Astrocyte (in vitro differentiated cells and primary cell): Measurements from ENCODE around the gene ARAP1. TPM values are rescaled to one million over a fixed set of nuclear protein-coding genes. Genes with fewer than 3 reads are reported as not detected.

Experiments used
- DNase-seq: peaks from one replicate; pipeline ENCODE4 v3.0.0-alpha.2; 2010; ENCODE audit warnings: low read depth
- FAIRE-seq: peaks from 2 replicates; lab custom pipeline; 2011; peaks lifted over from hg19 to GRCh38; lab: Jason Lieb, UNC
- H2AFZ ChIP-seq: 2 replicates; pipeline ENCODE4 v1.6.0; 2012; ENCODE audit warnings: low read depth, low read length, inconsistent platforms
- H3K27ac ChIP-seq: 2 replicates; pipeline ENCODE4 v1.5.1; 2011; ENCODE audit warnings: low read depth, low read length, inconsistent platforms
- H3K27me3 ChIP-seq: 2 replicates; pipeline ENCODE4 v1.6.0; 2011; ENCODE audit warnings: low read length, inconsistent platforms; ENCODE audit not compliant: insufficient read depth
- H3K36me3 ChIP-seq: 2 replicates; pipeline ENCODE4 v1.5.1; 2011; ENCODE audit warnings: low read length, inconsistent platforms; ENCODE audit not compliant: insufficient read depth
- H3K4me1 ChIP-seq: 2 replicates; pipeline ENCODE4 v1.5.1; 2011; ENCODE audit warnings: low read length, inconsistent platforms; ENCODE audit not compliant: insufficient read depth
- H3K4me2 ChIP-seq: 2 replicates; pipeline ENCODE4 v1.6.0; 2012; ENCODE audit warnings: low read length, inconsistent platforms
- H3K4me3 ChIP-seq: 2 replicates; pipeline ENCODE4 v1.5.1; 2011; ENCODE audit warnings: low read depth, mild to moderate bottlenecking, low read length, inconsistent platforms; ENCODE audit not compliant: insufficient read depth
- H3K79me2 ChIP-seq: 2 replicates; pipeline ENCODE4 v1.6.0; 2012; ENCODE audit warnings: mild to moderate bottlenecking, low read length, inconsistent platforms; ENCODE audit not compliant: insufficient read depth
- H3K9ac ChIP-seq: 2 replicates; pipeline ENCODE4 v1.6.0; 2012; ENCODE audit warnings: mild to moderate bottlenecking, low read length, inconsistent platforms
- H3K9me3 ChIP-seq: 2 replicates; pipeline ENCODE4 v1.5.1; 2012; ENCODE audit warnings: low read depth, mild to moderate bottlenecking, low read length, inconsistent platforms; ENCODE audit not compliant: insufficient read depth
- H4K20me1 ChIP-seq: 2 replicates; pipeline ENCODE4 v1.6.0; 2012; ENCODE audit warnings: low read length, inconsistent platforms; ENCODE audit not compliant: insufficient read depth
- H3K27ac Mint-ChIP-seq: one replicate; pipeline ENCODE4 v1.8.0; 2021; ENCODE audit warnings: mild to moderate bottlenecking, mixed read lengths; ENCODE audit not compliant: unreplicated experiment
- H3K27me3 Mint-ChIP-seq: one replicate; pipeline ENCODE4 v1.8.0; 2021; ENCODE audit warnings: low read depth, mixed read lengths; ENCODE audit not compliant: unreplicated experiment
- H3K36me3 Mint-ChIP-seq: one replicate; pipeline ENCODE4 v1.8.0; 2021; ENCODE audit warnings: low read depth, mixed read lengths; ENCODE audit not compliant: unreplicated experiment
- H3K4me1 Mint-ChIP-seq: one replicate; pipeline ENCODE4 v1.8.0; 2021; ENCODE audit warnings: low read depth, mixed read lengths; ENCODE audit not compliant: unreplicated experiment
- H3K4me3 Mint-ChIP-seq: one replicate; pipeline ENCODE4 v1.8.0; 2021; ENCODE audit warnings: mild to moderate bottlenecking, moderate library complexity, mixed read lengths; ENCODE audit not compliant: unreplicated experiment
- H3K9me3 Mint-ChIP-seq: one replicate; pipeline ENCODE4 v1.8.0; 2021; ENCODE audit warnings: mild to moderate bottlenecking, mixed read lengths; ENCODE audit not compliant: unreplicated experiment
- CTCF ChIP-seq: IDR thresholded peaks from 2 replicates; pipeline ENCODE4 v1.5.1; 2011; ENCODE audit warnings: low read depth, mild to moderate bottlenecking, inconsistent platforms, low read length, moderate library complexity; ENCODE audit not compliant: insufficient read depth
- EZH2 ChIP-seq: IDR thresholded peaks from 2 replicates; pipeline ENCODE4 v1.6.1; 2012; ENCODE audit warnings: mild to moderate bottlenecking, low read length, inconsistent platforms; ENCODE audit not compliant: insufficient read depth
- total RNA-seq: library from RNA; stranded (reverse); gene quantifications from 2 replicates; pipeline ENCODE4 v1.2.1, GENCODE V29; 2021

ARAP1 gene
- total RNA-seq, 1 donor from 2014 or later: 31.9 TPM

DNA sequence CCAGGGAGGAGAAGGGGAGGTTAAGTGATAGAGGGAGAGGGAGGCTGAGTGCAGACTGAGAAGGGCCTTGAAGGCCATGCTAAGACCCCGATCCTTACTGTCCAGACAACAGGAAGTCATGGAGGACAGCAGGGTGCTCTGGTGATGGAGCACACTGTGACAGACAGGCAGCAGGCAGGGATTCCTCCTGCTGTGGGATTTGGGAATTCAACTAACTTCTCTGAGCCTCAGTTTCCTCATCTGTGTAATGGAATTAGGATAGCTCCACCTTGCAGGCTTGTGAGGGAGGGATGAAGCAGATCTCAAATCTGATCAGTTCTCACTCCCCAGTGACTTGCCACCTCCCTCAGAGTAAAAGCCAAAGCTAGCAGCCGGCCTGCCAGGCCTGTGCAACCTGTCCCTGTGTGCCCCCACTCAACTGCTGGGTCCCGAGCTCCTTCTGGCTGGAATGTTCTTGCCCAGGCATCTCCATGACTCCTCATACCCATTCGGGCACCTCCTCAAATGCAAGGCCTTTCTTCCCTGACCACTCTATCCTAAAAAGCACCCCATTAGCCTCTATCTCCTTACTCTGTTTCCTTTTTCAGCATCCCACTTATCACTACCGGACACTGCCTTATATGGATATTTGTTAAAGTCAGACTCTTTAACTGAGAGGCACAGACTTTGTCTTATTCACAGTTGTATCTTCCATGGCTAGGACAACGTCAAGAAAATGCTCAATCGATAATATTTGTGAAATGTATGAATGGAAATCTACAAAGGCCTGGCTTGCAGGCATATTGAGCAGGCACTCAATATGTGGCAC, 9.5 kb downstream of the ARAP1 start:
- H3K4me1 Mint-ChIP-seq: peaks cover 32% of the 10 kb centered on the region
- H3K27me3 ChIP-seq: no peaks in the 10 kb centered on the region
- H3K4me3 ChIP-seq: no peak overlapping the region
- H3K36me3 ChIP-seq: no peaks in the 10 kb centered on the region
- H3K4me3 Mint-ChIP-seq: peak overlapping the region; percentile 3
- peak overlapping the region; percentile 3 for H3K27ac Mint-ChIP-seq
- peaks cover 69% of the 10 kb centered on the region for H4K20me1 ChIP-seq
- no peaks in the 10 kb centered on the region for H3K9me3 ChIP-seq
- H3K79me2 ChIP-seq: peaks cover 41% of the 10 kb centered on the region
- H3K27me3 Mint-ChIP-seq: peaks cover 3% of the 10 kb centered on the region
- H3K9ac ChIP-seq: no peak overlapping the region
- no peak overlapping the region for H2AFZ ChIP-seq
- H3K9me3 Mint-ChIP-seq: no peaks in the 10 kb centered on the region
- H3K36me3 Mint-ChIP-seq: peaks cover 11% of the 10 kb centered on the region
- DNase-seq (no peak), FAIRE-seq (no peak)
- no peak for TF ChIP-seq CTCF
- no peak for TF ChIP-seq EZH2
- H3K27ac ChIP-seq: no peak overlapping the region
- H3K4me1 ChIP-seq: peaks cover 28% of the 10 kb centered on the region
- H3K4me2 ChIP-seq: no peak overlapping the region

GRCh38 chr11:72741849-72742512, 10.2 kb downstream of the ARAP1 start:
- Histone ChIP-seq H3K4me2 (peak overlapping the region; percentile 4), H3K27me3 (no peaks in the 10 kb centered on the region), H3K4me3 (no peak overlapping the region), H3K9me3 (no peaks in the 10 kb centered on the region), H4K20me1 (peaks cover 64% of the 10 kb centered on the region), H2AFZ (no peak overlapping the region), H3K79me2 (peaks cover 41% of the 10 kb centered on the region), H3K4me1 (peaks cover 32% of the 10 kb centered on the region), H3K9ac (no peak overlapping the region), H3K27ac (no peak overlapping the region), H3K36me3 (no peaks in the 10 kb centered on the region)
- Mint-ChIP-seq H3K4me1 (peaks cover 38% of the 10 kb centered on the region), H3K27ac (no peak overlapping the region), H3K4me3 (no peak overlapping the region), H3K36me3 (peaks cover 6% of the 10 kb centered on the region), H3K9me3 (no peaks in the 10 kb centered on the region), H3K27me3 (peaks cover 3% of the 10 kb centered on the region)
- TF ChIP-seq EZH2 (no peak), CTCF (no peak)
- FAIRE-seq (no peak), DNase-seq (no peak)

DNA sequence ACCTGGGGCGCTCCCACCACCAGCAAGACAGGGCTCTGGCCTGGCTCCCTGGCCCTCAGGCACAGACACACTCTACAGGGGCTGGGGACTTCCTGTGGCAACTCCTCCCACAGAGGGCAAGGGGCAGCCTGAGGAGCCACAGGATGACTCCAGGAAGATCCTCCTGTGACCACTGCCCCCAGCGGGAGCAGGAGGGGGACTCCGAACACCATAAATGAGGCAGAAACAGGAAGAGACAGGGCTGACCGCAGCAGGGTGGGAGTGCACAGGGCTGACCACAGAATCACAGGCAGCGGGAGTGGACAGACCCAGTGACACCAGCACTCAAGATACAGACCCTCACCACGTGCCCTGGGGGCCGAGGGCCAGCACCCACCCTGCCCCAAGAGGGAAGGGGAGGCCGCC, 10.8 kb downstream of the ARAP1 start:
- no peak overlapping the region for H2AFZ ChIP-seq
- Mint-ChIP-seq H3K9me3 (no peaks in the 10 kb centered on the region), H3K4me3 (peak overlapping the region; percentile 64), H3K4me1 (peaks cover 43% of the 10 kb centered on the region), H3K36me3 (peaks cover 6% of the 10 kb centered on the region), H3K27me3 (peaks cover 3% of the 10 kb centered on the region), H3K27ac (peak overlapping the region; percentile 51)
- no peak for FAIRE-seq
- H3K9ac ChIP-seq: no peak overlapping the region
- peaks cover 37% of the 10 kb centered on the region for H3K4me1 ChIP-seq
- H4K20me1 ChIP-seq: peaks cover 62% of the 10 kb centered on the region
- H3K79me2 ChIP-seq: peaks cover 46% of the 10 kb centered on the region
- no peak overlapping the region for H3K27ac ChIP-seq
- no peak overlapping the region for H3K4me3 ChIP-seq
- peak overlapping the region; percentile 4 for H3K4me2 ChIP-seq
- no peaks in the 10 kb centered on the region for H3K9me3 ChIP-seq
- H3K27me3 ChIP-seq: no peaks in the 10 kb centered on the region
- TF ChIP-seq CTCF (no peak), EZH2 (no peak)
- no peak for DNase-seq
- no peaks in the 10 kb centered on the region for H3K36me3 ChIP-seq
